HFFc6 (cell line): Measurements from ENCODE around the gene DNAJB9. TPM values are rescaled to one million over a fixed set of nuclear protein-coding genes. Genes with fewer than 3 reads are reported as not detected.

Experiments used
- DNase-seq: peaks from one replicate; pipeline ENCODE4 v3.0.0-alpha.2; 2018
- H3K27ac Mint-ChIP-seq: 2 replicates; pipeline ENCODE4 v1.8.0; 2020; ENCODE audit warnings: mild to moderate bottlenecking, mixed read lengths
- H3K27me3 Mint-ChIP-seq: 2 replicates; pipeline ENCODE4 v1.8.0; 2021; ENCODE audit warnings: mild to moderate bottlenecking, moderate library complexity, mixed read lengths; ENCODE audit not compliant: insufficient read depth
- H3K36me3 Mint-ChIP-seq: 2 replicates; pipeline ENCODE4 v1.8.0; 2021; ENCODE audit warnings: low read depth, mixed read lengths
- H3K4me1 Mint-ChIP-seq: 2 replicates; pipeline ENCODE4 v1.8.0; 2020; ENCODE audit warnings: low read depth, mixed read lengths
- H3K4me3 Mint-ChIP-seq: 2 replicates; pipeline ENCODE4 v1.8.0; 2020; ENCODE audit warnings: mild to moderate bottlenecking, moderate library complexity, mixed read lengths
- H3K9me3 Mint-ChIP-seq: 2 replicates; pipeline ENCODE4 v1.8.0; 2020; ENCODE audit warnings: mild to moderate bottlenecking, mixed read lengths
- total RNA-seq, 6 experiments: library from RNA; stranded (reverse); fragmentation: NEBNext Ultra II Directional; extraction: Animal tissue kit (Norgen Biotek cat#: 25700); gene quantifications; 2 replicates in 1 of 6; 3 replicates in 5 of 6; pipeline ENCODE4 v1.2.3, GENCODE V29; 2021
- TF ChIP-seq, protein P1 (sequence below): fragments of 200-600 bp; sonication (generic); IDR thresholded peaks from 2 replicates; pipeline ENCODE4 v1.5.0; 2021; ENCODE audit warnings: antibody characterized with exemption, mild to moderate bottlenecking

DNAJB9 gene
- total RNA-seq, 6 experiments from 2014 or later = 12.3 to 21.3 (median 14.0) TPM

DNA sequence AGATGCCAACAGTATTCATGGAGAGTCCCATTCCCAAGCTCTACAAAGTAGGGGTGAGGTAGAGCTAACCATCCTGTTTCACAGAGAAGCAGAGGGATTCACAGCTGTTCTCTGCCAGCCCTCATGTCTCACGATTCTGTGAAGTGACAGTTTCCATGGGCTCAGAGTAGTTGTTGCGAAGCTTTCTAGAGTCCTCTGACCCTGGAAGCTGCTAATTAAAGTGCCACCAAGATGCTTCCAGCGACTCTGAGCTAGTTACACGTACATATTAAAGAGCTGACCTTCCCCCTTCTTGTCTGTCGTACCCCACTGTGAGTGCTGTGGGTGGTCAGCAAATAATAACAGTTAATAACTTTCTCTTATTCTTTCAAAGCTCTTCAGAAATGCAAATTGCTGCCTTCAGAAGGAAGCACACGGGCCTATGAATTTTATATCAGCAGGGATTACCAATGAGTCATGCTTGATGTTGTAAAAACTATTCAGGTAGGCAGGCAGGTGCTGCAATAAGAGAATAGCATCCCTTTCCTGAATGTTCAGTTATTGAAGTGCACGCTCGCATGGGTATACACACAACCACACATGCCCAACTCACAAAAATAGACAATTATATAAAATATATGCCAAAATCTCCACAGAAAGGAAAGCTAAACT, 34.1 kb downstream of the DNAJB9 start:
- no peak overlapping the region for H3K27ac Mint-ChIP-seq
- H3K4me3 Mint-ChIP-seq = no peak overlapping the region
- no peaks in the 10 kb centered on the region for H3K36me3 Mint-ChIP-seq
- no peaks in the 10 kb centered on the region for H3K9me3 Mint-ChIP-seq
- no peak for DNase-seq
- TF ChIP-seq, protein P1, sequence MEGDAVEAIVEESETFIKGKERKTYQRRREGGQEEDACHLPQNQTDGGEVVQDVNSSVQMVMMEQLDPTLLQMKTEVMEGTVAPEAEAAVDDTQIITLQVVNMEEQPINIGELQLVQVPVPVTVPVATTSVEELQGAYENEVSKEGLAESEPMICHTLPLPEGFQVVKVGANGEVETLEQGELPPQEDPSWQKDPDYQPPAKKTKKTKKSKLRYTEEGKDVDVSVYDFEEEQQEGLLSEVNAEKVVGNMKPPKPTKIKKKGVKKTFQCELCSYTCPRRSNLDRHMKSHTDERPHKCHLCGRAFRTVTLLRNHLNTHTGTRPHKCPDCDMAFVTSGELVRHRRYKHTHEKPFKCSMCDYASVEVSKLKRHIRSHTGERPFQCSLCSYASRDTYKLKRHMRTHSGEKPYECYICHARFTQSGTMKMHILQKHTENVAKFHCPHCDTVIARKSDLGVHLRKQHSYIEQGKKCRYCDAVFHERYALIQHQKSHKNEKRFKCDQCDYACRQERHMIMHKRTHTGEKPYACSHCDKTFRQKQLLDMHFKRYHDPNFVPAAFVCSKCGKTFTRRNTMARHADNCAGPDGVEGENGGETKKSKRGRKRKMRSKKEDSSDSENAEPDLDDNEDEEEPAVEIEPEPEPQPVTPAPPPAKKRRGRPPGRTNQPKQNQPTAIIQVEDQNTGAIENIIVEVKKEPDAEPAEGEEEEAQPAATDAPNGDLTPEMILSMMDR = no peak
- no peaks in the 10 kb centered on the region for H3K4me1 Mint-ChIP-seq
- H3K27me3 Mint-ChIP-seq = peaks cover 12% of the 10 kb centered on the region

GRCh38 chr7:108604307-108605077, 34.8 kb downstream of the DNAJB9 start:
- no peak overlapping the region for H3K4me3 Mint-ChIP-seq
- peaks cover 10% of the 10 kb centered on the region for H3K27me3 Mint-ChIP-seq
- H3K4me1 Mint-ChIP-seq = no peaks in the 10 kb centered on the region
- TF ChIP-seq, protein P1 = no peak
- DNase-seq = no peak
- no peaks in the 10 kb centered on the region for H3K36me3 Mint-ChIP-seq
- no peaks in the 10 kb centered on the region for H3K9me3 Mint-ChIP-seq
- no peak overlapping the region for H3K27ac Mint-ChIP-seq

DNA sequence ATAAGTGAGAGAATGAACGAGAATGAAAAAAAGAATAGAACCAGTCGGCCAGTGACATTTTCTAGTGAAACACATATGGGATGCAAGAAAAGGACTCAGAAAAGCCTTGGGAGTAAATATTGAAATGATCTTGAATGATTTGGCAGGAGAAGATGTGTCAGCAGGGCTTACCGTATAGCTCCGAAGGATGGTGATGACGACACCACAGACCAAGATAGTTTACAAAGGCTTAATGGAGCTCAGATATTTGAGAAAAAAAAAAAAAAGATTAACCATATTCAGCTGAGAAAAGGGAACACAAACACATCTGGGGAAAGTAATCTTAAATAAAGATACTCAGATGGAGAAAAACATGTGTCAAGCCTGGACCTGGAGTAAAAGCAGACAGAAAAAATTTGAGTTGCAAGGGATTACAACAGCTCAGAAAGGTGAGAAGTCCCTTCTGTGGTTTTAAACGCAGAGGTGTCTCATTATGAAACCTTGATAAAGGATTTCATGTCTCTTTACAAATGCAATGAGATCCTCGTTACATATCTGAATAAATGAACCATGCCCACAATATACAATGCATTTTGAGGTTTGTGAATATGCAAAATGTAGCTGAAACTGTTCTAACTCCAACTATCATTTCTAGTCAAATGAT, 36.0 kb downstream of the DNAJB9 start:
- TF ChIP-seq, protein P1 = no peak
- peaks cover 5% of the 10 kb centered on the region for H3K27me3 Mint-ChIP-seq
- H3K4me1 Mint-ChIP-seq = no peaks in the 10 kb centered on the region
- no peak for DNase-seq
- no peak overlapping the region for H3K4me3 Mint-ChIP-seq
- H3K9me3 Mint-ChIP-seq = no peaks in the 10 kb centered on the region
- H3K27ac Mint-ChIP-seq = no peak overlapping the region
- H3K36me3 Mint-ChIP-seq = no peaks in the 10 kb centered on the region

DNA sequence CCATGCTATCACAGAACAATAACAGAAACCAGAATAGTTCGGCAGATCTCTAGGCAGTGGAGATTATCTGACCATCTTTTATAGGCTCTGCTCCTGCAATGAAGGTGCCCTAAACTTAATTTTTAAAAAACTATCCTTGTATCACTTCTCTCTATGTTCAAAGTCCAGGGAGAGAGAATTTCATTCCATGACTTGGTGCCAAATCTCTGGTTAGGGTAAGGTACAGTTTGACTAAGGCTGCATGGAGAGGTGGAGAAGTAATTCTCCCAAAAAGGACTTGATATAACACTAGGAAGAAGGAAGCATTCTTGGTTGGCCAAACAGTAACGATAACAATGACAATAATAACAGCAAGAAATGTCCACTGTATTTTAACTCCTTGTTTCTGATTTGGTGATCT, 40.0 kb downstream of the DNAJB9 start:
- H3K27ac Mint-ChIP-seq = no peak overlapping the region
- TF ChIP-seq, protein P1 = no peak
- H3K9me3 Mint-ChIP-seq = no peaks in the 10 kb centered on the region
- peaks cover 5% of the 10 kb centered on the region for H3K27me3 Mint-ChIP-seq
- H3K4me1 Mint-ChIP-seq = no peaks in the 10 kb centered on the region
- DNase-seq = no peak
- H3K36me3 Mint-ChIP-seq = no peaks in the 10 kb centered on the region
- H3K4me3 Mint-ChIP-seq = no peak overlapping the region

GRCh38 chr7:108611268-108611667, 41.6 kb downstream of the DNAJB9 start:
- no peak overlapping the region for H3K4me3 Mint-ChIP-seq
- no peaks in the 10 kb centered on the region for H3K4me1 Mint-ChIP-seq
- no peaks in the 10 kb centered on the region for H3K36me3 Mint-ChIP-seq
- no peak overlapping the region for H3K27ac Mint-ChIP-seq
- no peaks in the 10 kb centered on the region for H3K9me3 Mint-ChIP-seq
- peaks cover 5% of the 10 kb centered on the region for H3K27me3 Mint-ChIP-seq
- DNase-seq = no peak
- TF ChIP-seq, protein P1 = no peak
